MCF 10A (cell line): ENCODE data around the gene DAB1. TPM values are rescaled to one million over a fixed set of nuclear protein-coding genes. Genes with fewer than 3 reads are reported as not detected.

Experiments used
- BruUV-seq: library from RNA; stranded (reverse); fragments of 400-500 nt; replicated peaks from 2 replicates; lab custom pipeline; 2021; lab: Mats Ljungman, UMichigan
- CTCF ChIA-PET: fragments of 300-600 bp; sonication (Branson Sonifier 250); formaldehyde crosslinking; extraction: SDS; loops from one replicate; lab custom pipeline; 2021; ENCODE audit warnings: antibody characterized with exemption, inconsistent platforms; lab: Yijun Ruan, JAX
- POLR2A ChIA-PET: fragments of 300-600, 350-650 bp; sonication (Branson Sonifier 250); formaldehyde crosslinking; extraction: SDS; loops from one replicate; lab custom pipeline; 2020; ENCODE audit warnings: antibody characterized with exemption, inconsistent platforms; lab: Yijun Ruan, JAX
- DNase-seq: peaks from one replicate; pipeline ENCODE4 v3.0.0-alpha.2; 2018; ENCODE audit not compliant: unreplicated experiment
- H3K27ac Mint-ChIP-seq: one replicate; pipeline ENCODE4 v1.8.0; 2022; ENCODE audit warnings: mild to moderate bottlenecking, low read depth, mixed read lengths; ENCODE audit not compliant: unreplicated experiment
- H3K27me3 Mint-ChIP-seq: one replicate; pipeline ENCODE4 v1.8.0; 2022; ENCODE audit warnings: mixed read lengths; ENCODE audit not compliant: insufficient read depth, unreplicated experiment
- H3K36me3 Mint-ChIP-seq: one replicate; pipeline ENCODE4 v1.8.0; 2022; ENCODE audit warnings: mild to moderate bottlenecking, moderate library complexity, mixed read lengths; ENCODE audit not compliant: insufficient read depth, unreplicated experiment
- H3K4me1 Mint-ChIP-seq: one replicate; pipeline ENCODE4 v1.8.0; 2022; ENCODE audit warnings: mixed read lengths; ENCODE audit not compliant: insufficient read depth, unreplicated experiment
- H3K4me3 Mint-ChIP-seq: one replicate; pipeline ENCODE4 v1.8.0; 2022; ENCODE audit warnings: mild to moderate bottlenecking, moderate library complexity, mixed read lengths; ENCODE audit not compliant: unreplicated experiment
- H3K9me3 Mint-ChIP-seq: one replicate; pipeline ENCODE4 v1.8.0; 2022; ENCODE audit warnings: mixed read lengths; ENCODE audit not compliant: unreplicated experiment
- intact Hi-C: fragments of 100-400 bp; cut with micrococcal nuclease; formaldehyde crosslinking; loops from 2 replicates; pipeline ENCODE4 v1.14.1; 2022
- total RNA-seq: library from RNA; stranded (reverse); gene quantifications from 2 replicates; pipeline ENCODE4 v1.2.3, GENCODE V29; 2022
- TF ChIP-seq, protein P1 (sequence below): fragments of 200-600 bp; IDR thresholded peaks from one replicate; pipeline ENCODE4 v1.8.0; 2022; ENCODE audit warnings: antibody characterized with exemption, mild to moderate bottlenecking; ENCODE audit not compliant: unreplicated experiment

The DAB1 gene
- total RNA-seq, 1 experiment from 2014 or later = not detected

DNA sequence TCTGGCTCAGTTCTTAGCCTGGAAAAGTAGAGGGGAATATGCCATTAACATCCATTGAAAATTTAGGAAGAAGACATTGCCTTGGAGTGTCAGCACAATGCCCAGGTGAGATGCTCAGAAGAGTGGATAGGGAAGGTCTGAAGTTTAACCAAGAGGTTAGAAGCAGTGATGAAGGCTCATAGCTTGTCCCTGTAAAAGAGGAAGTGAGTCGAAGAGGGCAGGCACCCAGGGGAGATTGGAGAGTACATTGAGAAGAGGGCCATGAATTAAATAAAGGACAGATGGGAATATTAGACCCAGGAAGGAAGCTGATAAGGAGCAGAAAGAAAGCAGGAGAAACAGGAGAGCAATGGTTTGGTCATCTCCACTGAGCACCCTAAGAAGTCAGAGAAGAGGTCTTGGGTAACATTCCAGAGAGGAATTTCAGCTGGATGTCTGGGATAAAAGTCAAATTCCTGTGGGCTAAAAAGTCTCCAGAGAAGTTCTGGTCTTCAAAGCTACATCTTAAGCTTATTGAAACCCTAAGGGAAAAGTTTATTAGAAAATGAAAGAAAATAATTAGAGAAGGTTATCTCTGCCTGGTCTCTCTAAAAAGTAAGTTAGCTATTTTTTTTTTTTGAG, 475.3 kb downstream of the DAB1 start:
- TF ChIP-seq, protein P1, sequence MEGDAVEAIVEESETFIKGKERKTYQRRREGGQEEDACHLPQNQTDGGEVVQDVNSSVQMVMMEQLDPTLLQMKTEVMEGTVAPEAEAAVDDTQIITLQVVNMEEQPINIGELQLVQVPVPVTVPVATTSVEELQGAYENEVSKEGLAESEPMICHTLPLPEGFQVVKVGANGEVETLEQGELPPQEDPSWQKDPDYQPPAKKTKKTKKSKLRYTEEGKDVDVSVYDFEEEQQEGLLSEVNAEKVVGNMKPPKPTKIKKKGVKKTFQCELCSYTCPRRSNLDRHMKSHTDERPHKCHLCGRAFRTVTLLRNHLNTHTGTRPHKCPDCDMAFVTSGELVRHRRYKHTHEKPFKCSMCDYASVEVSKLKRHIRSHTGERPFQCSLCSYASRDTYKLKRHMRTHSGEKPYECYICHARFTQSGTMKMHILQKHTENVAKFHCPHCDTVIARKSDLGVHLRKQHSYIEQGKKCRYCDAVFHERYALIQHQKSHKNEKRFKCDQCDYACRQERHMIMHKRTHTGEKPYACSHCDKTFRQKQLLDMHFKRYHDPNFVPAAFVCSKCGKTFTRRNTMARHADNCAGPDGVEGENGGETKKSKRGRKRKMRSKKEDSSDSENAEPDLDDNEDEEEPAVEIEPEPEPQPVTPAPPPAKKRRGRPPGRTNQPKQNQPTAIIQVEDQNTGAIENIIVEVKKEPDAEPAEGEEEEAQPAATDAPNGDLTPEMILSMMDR = no peak
- ChIA-PET CTCF (interaction anchor here (0.6 kb wide), 1 partner anchor 1900 kb away, joined by 3 read pairs; no protein-coding TSS in a partner anchor), POLR2A (interaction anchor here (0.6 to 0.7 kb wide), 2 partner anchors 407 to 459 kb away, joined by 3 read pairs; no protein-coding TSS in a partner anchor)
- Mint-ChIP-seq H3K36me3 (no peaks in the 10 kb centered on the region), H3K27me3 (no peaks in the 10 kb centered on the region), H3K27ac (no peak overlapping the region), H3K4me1 (no peaks in the 10 kb centered on the region), H3K4me3 (no peak overlapping the region), H3K9me3 (peaks cover 7% of the 10 kb centered on the region)
- intact Hi-C loops = no loop called here
- DNase-seq = no peak
- no TSS peak for BruUV-seq
